ENCODE results near the gene DCST1.

DNA sequence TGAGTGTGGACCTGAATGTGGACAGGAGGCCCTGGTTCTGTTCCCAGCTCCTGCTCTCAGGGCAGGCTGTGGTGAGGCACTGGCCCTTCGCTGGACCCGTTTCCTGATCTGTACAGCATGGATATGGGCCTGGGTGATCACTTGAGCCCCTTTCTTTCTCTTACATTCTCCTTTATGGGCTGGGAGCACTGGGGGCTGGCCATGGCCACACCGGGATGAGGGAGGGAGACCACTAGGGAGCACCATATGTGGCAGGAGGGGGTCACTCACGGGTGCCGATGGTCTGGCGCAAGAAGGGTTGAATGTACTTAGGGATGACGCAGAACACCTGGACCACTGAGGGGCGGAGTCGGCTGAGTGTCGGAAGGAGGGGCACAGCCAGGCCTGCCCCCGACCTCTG lies 2.7 kb upstream of the DCST1 start:
- TF ChIP-seq MAFK (IDR thresholded peaks at IDR 0.05; ENCODE audit: partially characterized antibody) = no peak
- TF ChIP-seq, protein P1, sequence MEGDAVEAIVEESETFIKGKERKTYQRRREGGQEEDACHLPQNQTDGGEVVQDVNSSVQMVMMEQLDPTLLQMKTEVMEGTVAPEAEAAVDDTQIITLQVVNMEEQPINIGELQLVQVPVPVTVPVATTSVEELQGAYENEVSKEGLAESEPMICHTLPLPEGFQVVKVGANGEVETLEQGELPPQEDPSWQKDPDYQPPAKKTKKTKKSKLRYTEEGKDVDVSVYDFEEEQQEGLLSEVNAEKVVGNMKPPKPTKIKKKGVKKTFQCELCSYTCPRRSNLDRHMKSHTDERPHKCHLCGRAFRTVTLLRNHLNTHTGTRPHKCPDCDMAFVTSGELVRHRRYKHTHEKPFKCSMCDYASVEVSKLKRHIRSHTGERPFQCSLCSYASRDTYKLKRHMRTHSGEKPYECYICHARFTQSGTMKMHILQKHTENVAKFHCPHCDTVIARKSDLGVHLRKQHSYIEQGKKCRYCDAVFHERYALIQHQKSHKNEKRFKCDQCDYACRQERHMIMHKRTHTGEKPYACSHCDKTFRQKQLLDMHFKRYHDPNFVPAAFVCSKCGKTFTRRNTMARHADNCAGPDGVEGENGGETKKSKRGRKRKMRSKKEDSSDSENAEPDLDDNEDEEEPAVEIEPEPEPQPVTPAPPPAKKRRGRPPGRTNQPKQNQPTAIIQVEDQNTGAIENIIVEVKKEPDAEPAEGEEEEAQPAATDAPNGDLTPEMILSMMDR (IDR thresholded peaks at IDR 0.05) = no peak

All from A549 (cell line).